ENCODE data around the gene RGS10.

RGS10 gene

GRCh38 chr10:119478111-119478802 is 64.3 kb downstream of the RGS10 start:
- no peak overlapping the region for H3K4me3 ChIP-seq (replicated peaks; ENCODE audit: low read depth, low read length)
- TF ChIP-seq, protein P1, sequence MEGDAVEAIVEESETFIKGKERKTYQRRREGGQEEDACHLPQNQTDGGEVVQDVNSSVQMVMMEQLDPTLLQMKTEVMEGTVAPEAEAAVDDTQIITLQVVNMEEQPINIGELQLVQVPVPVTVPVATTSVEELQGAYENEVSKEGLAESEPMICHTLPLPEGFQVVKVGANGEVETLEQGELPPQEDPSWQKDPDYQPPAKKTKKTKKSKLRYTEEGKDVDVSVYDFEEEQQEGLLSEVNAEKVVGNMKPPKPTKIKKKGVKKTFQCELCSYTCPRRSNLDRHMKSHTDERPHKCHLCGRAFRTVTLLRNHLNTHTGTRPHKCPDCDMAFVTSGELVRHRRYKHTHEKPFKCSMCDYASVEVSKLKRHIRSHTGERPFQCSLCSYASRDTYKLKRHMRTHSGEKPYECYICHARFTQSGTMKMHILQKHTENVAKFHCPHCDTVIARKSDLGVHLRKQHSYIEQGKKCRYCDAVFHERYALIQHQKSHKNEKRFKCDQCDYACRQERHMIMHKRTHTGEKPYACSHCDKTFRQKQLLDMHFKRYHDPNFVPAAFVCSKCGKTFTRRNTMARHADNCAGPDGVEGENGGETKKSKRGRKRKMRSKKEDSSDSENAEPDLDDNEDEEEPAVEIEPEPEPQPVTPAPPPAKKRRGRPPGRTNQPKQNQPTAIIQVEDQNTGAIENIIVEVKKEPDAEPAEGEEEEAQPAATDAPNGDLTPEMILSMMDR (IDR thresholded peaks at IDR 0.05; ENCODE audit: low read length, missing control alignments) = no peak
- DNase-seq (ENCODE audit: low read depth) = no peak

GRCh38 chr10:119477444-119477843 is 65.1 kb downstream of the RGS10 start:
- no peak for DNase-seq (ENCODE audit: low read depth)
- TF ChIP-seq, protein P1 (IDR thresholded peaks at IDR 0.05; ENCODE audit: low read length, missing control alignments) = no peak
- no peak overlapping the region for H3K4me3 ChIP-seq (replicated peaks; ENCODE audit: low read depth, low read length)

DNA sequence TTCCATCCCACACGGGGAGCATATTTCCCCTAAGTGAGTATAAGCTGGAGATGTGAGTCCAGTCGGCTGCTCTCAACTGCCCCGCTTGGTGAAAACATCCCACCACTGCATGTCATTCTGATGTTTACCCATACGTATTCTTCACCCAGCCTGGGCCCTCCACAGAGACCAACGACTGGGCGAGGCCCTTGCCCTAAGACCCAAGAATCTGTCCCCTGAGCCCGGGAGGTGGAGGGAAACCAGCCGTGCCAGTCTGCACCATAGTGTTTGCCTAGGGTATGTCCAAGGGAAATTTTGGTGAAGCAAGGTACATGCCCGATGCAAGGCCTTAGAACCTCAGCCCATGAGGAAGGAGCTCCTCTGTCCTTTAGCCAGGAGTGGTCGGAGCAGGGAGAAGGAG is 67.9 kb downstream of the RGS10 start:
- TF ChIP-seq, protein P1 (IDR thresholded peaks at IDR 0.05; ENCODE audit: low read length, missing control alignments) = no peak

GRCh38 chr10:119473771-119474170 is 68.7 kb downstream of the RGS10 start:
- H3K4me3 ChIP-seq (replicated peaks; ENCODE audit: low read depth, low read length) = no peak overlapping the region
- no peak for DNase-seq (ENCODE audit: low read depth)
- TF ChIP-seq, protein P1 (IDR thresholded peaks at IDR 0.05; ENCODE audit: low read length, missing control alignments) = no peak

More for the DNA sequence above, 67.9 kb downstream of the RGS10 start:
- H3K4me3 ChIP-seq (replicated peaks; ENCODE audit: low read depth, low read length) = no peak overlapping the region
- no peak for DNase-seq (ENCODE audit: low read depth)

- H3K4me3 ChIP-seq (replicated peaks; ENCODE audit: low read depth, low read length) = no peak overlapping the region
- TF ChIP-seq, protein P1 (IDR thresholded peaks at IDR 0.05; ENCODE audit: low read length, missing control alignments) = no peak
- DNase-seq (ENCODE audit: low read depth) = no peak
Measured at GRCh38 chr10:119470920-119471702, 71.4 kb downstream of the RGS10 start.

GRCh38 chr10:119469846-119470245 is 72.7 kb downstream of the RGS10 start:
- no peak for DNase-seq (ENCODE audit: low read depth)
- H3K4me3 ChIP-seq (replicated peaks; ENCODE audit: low read depth, low read length) = no peak overlapping the region
- TF ChIP-seq, protein P1 (IDR thresholded peaks at IDR 0.05; ENCODE audit: low read length, missing control alignments) = no peak

Measured in fibroblast of pulmonary artery (primary cell).